ENCODE results near the gene STK26.

STK26 gene

GRCh38 chrX:132090403-132091159, 67.5 kb downstream of the STK26 start:
- H3K9me3 ChIP-seq (ENCODE audit: low read length), result no peaks in the 10 kb centered on the region
- no peaks in the 10 kb centered on the region for H3K79me2 ChIP-seq (ENCODE audit: insufficient read depth, low read length)
- H3K27ac ChIP-seq (ENCODE audit: low read depth, low read length, poor library complexity, severe bottlenecking), result no peak overlapping the region
- no peaks in the 10 kb centered on the region for H3K9me2 ChIP-seq (ENCODE audit: low read depth, low read length)
- H3F3A ChIP-seq (ENCODE audit: insufficient read depth, low read length), result no peaks in the 10 kb centered on the region
- H3K4me3 ChIP-seq (ENCODE audit: low read depth, low read length, poor library complexity, severe bottlenecking), result no peak overlapping the region
- H4K20me1 ChIP-seq (ENCODE audit: insufficient read depth, low read length), result no peaks in the 10 kb centered on the region
- TF ChIP-seq EZH2 (IDR thresholded peaks at IDR 0.05; ENCODE audit: borderline replicate concordance, low read length) (no peak), CTCF (IDR thresholded peaks at IDR 0.05; ENCODE audit: low read length) (no peak)
- no peaks in the 10 kb centered on the region for H3K27me3 ChIP-seq (ENCODE audit: insufficient read depth, low read length)
- H3K9ac ChIP-seq (ENCODE audit: low read length), result no peak overlapping the region
- H2AFZ ChIP-seq (ENCODE audit: low read length), result no peak overlapping the region
- no peaks in the 10 kb centered on the region for H3K4me1 ChIP-seq (ENCODE audit: insufficient read depth, low read length, severe bottlenecking)
- H3K4me2 ChIP-seq (ENCODE audit: low read length), result no peak overlapping the region
- no peaks in the 10 kb centered on the region for H3K36me3 ChIP-seq (ENCODE audit: insufficient read depth, low read length)

GRCh38 chrX:132092439-132093065, 69.5 kb downstream of the STK26 start:
- Histone ChIP-seq H3K4me1 (ENCODE audit: insufficient read depth, low read length, severe bottlenecking) (no peaks in the 10 kb centered on the region), H3K4me3 (ENCODE audit: low read depth, low read length, poor library complexity, severe bottlenecking) (no peak overlapping the region), H3K27me3 (ENCODE audit: insufficient read depth, low read length) (no peaks in the 10 kb centered on the region), H4K20me1 (ENCODE audit: insufficient read depth, low read length) (no peaks in the 10 kb centered on the region), H3F3A (ENCODE audit: insufficient read depth, low read length) (no peaks in the 10 kb centered on the region), H3K9ac (ENCODE audit: low read length) (no peak overlapping the region), H3K27ac (ENCODE audit: low read depth, low read length, poor library complexity, severe bottlenecking) (no peak overlapping the region), H2AFZ (ENCODE audit: low read length) (no peak overlapping the region), H3K9me3 (ENCODE audit: low read length) (no peaks in the 10 kb centered on the region), H3K4me2 (ENCODE audit: low read length) (no peak overlapping the region), H3K36me3 (ENCODE audit: insufficient read depth, low read length) (no peaks in the 10 kb centered on the region), H3K79me2 (ENCODE audit: insufficient read depth, low read length) (no peaks in the 10 kb centered on the region), H3K9me2 (ENCODE audit: low read depth, low read length) (no peaks in the 10 kb centered on the region)
- peak; percentile 61 for TF ChIP-seq CTCF (IDR thresholded peaks at IDR 0.05; ENCODE audit: low read length)
- no peak for TF ChIP-seq EZH2 (IDR thresholded peaks at IDR 0.05; ENCODE audit: borderline replicate concordance, low read length)

- no peak overlapping the region for H3K4me3 ChIP-seq (ENCODE audit: low read depth, low read length, poor library complexity, severe bottlenecking)
- H3K36me3 ChIP-seq (ENCODE audit: insufficient read depth, low read length), result no peaks in the 10 kb centered on the region
- no peaks in the 10 kb centered on the region for H4K20me1 ChIP-seq (ENCODE audit: insufficient read depth, low read length)
- H3K9me3 ChIP-seq (ENCODE audit: low read length), result no peaks in the 10 kb centered on the region
- H3K9me2 ChIP-seq (ENCODE audit: low read depth, low read length), result no peaks in the 10 kb centered on the region
- no peaks in the 10 kb centered on the region for H3K4me1 ChIP-seq (ENCODE audit: insufficient read depth, low read length, severe bottlenecking)
- no peak overlapping the region for H3K4me2 ChIP-seq (ENCODE audit: low read length)
- H3K9ac ChIP-seq (ENCODE audit: low read length), result no peak overlapping the region
- no peak overlapping the region for H2AFZ ChIP-seq (ENCODE audit: low read length)
- no peaks in the 10 kb centered on the region for H3K27me3 ChIP-seq (ENCODE audit: insufficient read depth, low read length)
- no peaks in the 10 kb centered on the region for H3F3A ChIP-seq (ENCODE audit: insufficient read depth, low read length)
- H3K27ac ChIP-seq (ENCODE audit: low read depth, low read length, poor library complexity, severe bottlenecking), result no peak overlapping the region
- no peaks in the 10 kb centered on the region for H3K79me2 ChIP-seq (ENCODE audit: insufficient read depth, low read length)
- TF ChIP-seq EZH2 (IDR thresholded peaks at IDR 0.05; ENCODE audit: borderline replicate concordance, low read length) (no peak), CTCF (IDR thresholded peaks at IDR 0.05; ENCODE audit: low read length) (no peak)
Measured at GRCh38 chrX:132093239-132093860, 70.2 kb downstream of the STK26 start.
